ENCODE measurements around the gene TRNP1. TPM values are rescaled to one million over a fixed set of nuclear protein-coding genes. Genes with fewer than 3 reads are reported as not detected.

The TRNP1 gene
- total RNA-seq, 1 donor from 2014 or later = 0.60 TPM

GRCh38 chr1:27026621-27027574 is 33.4 kb downstream of the TRNP1 start:
- DNase-seq (ENCODE audit: low read depth in 2 of 2) = no peak

- DNase-seq (ENCODE audit: low read depth in 2 of 2) = no peak
Measured at GRCh38 chr1:27027575-27028250, 34.2 kb downstream of the TRNP1 start.

DNA sequence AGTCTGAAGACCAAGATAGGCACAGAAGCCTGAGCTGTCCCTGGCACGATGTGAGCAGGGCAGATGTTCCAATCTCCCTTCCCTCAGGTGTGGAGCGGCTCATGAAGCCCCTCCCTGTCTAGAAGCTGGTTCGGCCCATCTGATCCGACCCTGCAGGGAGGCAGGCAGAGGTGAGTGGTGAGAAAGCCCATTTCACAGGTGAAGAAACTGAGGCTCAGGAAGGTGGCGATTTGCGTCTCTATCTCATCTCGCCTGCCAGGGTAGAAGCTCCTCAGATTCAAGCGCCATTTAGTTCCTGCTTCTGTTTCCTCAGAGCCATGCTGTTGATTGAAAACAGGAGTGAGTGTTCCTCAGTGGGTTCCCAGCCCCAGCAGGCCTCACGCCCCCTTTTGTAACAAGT is 36.0 kb downstream of the TRNP1 start:
- DNase-seq (ENCODE audit: low read depth in 2 of 2) = no peak

- DNase-seq (ENCODE audit: low read depth in 2 of 2) = peak; percentile 74 to 83
Measured at GRCh38 chr1:27031235-27032118, 38.0 kb downstream of the TRNP1 start.

GRCh38 chr1:27032119-27032461 is 38.6 kb downstream of the TRNP1 start:
- no peak for DNase-seq (ENCODE audit: low read depth in 2 of 2)

DNA sequence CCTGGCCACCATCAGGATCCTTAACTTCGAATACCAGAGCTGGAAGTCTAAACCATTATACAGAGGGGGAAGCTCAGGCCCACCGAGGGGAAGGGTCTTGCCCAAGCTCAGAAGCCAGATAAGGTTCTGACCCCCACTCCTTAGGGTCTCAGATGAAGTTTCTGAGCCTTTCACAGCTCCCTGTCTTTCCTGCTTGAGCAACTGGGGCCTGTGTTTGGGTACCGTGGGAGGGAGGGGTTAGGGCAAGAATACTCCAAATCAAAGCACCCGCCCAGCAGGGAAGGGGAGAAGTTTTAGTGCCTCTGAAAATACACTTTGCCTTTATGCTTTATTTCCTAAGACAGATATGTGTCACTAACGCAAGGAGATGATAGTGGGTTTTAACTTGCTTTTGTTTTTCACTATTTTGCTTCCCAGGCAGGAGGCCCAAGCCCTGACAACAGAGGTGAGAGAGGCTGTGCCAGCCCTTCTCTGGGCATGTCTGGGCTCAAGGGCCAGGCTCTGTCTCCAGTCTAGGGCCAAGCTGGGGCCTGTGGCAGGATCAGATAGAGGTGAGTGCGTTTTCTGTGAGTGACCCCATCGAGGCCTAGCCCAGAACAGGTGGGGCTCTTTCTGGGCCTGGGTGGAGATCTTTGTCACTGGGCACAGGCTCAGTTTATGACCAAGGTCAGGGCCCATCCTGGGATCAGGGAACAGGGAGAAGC is 39.7 kb downstream of the TRNP1 start:
- no peak for DNase-seq (ENCODE audit: low read depth in 2 of 2)

GRCh38 chr1:27035344-27035743 is 41.9 kb downstream of the TRNP1 start:
- DNase-seq (ENCODE audit: low read depth in 2 of 2) = no peak

- DNase-seq (ENCODE audit: low read depth in 2 of 2) = no peak
Measured at GRCh38 chr1:27036718-27037117, 43.2 kb downstream of the TRNP1 start.

GRCh38 chr1:27037518-27037917 is 44.0 kb downstream of the TRNP1 start:
- no peak for DNase-seq (ENCODE audit: low read depth in 2 of 2)

DNA sequence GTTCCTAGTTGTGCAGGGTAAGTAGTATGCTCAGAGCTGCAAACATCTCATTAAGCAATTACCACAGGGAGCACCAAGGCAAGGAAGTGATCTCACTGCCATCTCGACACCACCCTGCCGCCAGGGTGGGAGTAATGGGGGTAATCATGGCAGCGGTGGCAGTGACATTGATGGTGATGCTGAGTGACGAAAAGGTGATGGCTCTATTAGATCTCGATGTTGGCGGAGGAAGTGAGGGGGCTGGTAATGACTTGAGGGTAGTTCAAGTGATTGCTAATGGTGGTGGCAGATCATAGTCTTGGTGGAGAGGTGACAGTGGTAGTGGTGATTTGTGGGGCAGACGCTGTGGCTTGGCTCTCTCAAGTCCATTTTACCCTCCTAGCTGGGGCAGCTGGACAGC is 44.5 kb downstream of the TRNP1 start:
- no peak for DNase-seq (ENCODE audit: low read depth in 2 of 2)

GRCh38 chr1:27042670-27043069 is 49.2 kb downstream of the TRNP1 start:
- no peak for DNase-seq (ENCODE audit: low read depth in 2 of 2)

DNA sequence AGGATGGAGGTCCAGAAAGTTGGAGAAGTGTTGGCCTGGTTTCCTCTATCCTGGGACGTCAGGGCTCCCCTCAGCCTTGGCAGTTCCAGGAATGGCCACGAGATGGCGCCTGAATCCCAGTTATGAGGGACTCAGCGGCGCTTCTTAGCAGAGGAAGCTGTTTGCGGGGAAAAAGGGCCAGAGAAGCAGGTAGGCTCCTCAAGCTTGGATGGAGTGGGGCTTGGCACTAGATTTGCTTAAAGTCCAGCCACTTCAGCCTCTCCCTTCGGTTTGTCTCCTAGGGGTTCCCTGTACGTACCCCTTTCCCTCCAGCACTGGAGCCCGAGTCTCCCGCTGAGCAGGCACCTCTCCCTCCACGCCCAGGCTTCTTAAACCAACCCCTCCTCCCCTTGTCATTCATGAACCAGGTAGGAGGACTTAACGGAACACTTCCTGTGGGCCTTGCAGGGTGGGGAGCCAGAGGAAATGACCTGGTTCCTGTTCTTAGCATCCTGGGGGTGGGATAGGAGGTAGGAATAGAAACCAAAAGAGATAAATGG is 51.2 kb downstream of the TRNP1 start:
- DNase-seq (ENCODE audit: low read depth in 2 of 2) = peak; percentile 74 to 75

DNA sequence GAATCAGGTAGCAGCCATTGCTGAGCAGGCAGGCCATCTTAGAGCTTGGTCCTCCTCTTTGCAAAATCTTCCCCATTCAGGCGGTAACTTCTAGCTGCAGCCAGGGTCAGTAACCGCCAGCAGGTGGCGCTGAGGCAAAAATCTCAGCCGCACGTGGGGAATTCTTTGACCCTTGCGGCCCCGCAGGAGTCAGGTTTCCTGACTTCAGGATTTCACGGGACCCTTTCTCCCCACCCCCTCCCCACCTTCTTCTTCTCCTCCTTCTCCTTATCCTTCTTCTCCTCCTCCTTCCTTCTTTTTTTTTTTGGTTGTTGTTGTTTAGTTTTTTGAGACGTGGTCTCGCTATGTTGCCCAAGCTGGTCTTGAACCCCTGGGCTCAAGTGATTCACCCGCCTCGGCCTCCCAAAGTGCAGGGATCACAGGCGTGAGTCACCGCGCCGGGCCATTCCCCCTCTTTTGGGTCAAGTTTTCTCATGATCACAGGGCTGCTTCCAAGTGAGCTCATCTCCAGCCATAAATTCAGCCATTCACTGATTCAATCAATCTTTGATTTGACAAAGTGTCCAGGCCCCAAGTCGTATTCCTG is 52.6 kb downstream of the TRNP1 start:
- DNase-seq (ENCODE audit: low read depth in 2 of 2) = peak; percentile 46 to 53

DNA sequence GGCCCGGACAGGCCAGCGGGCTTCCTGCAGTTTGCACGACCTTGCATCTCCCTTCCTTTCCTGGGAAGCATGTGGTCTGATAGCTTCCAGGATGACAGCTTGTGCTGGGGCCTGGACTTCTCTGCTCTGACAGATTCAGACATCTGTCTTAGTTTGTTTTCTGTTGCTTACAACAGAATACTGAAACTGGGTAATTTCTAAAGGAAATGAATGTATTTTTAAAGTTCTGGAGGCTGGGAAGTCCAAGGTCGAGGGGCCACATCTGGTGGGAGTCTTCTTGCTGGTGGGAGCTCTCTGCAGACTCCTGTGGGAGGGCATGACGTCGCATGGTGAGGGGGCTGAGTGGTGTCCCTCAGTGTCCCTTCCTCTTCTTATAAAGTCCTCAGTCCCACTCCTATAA is 54.4 kb downstream of the TRNP1 start:
- DNase-seq (ENCODE audit: low read depth in 2 of 2) = no peak

DNA sequence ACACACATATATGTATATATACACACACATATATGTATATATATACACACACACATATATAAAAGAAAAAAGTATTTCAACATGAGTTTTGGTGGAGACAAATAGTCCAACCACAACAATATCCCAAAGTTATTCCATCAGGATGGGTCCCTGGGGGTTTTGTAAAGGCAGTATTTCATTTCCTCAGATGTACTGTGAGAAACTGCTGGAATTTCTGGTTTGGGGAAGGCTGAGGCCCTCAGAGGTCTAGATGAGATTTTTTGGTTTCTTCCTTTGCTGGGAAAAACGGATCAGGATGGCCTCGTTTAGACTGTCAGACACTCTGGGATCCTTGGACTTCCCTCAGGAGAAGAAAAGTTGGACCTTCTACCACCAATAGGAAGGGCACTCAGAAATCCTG is 55.6 kb downstream of the TRNP1 start:
- DNase-seq (ENCODE audit: low read depth in 2 of 2) = no peak

- no peak for DNase-seq (ENCODE audit: low read depth in 2 of 2)
Measured at GRCh38 chr1:27049607-27050006, 56.1 kb downstream of the TRNP1 start.

Data from lung microvascular endothelial cell (primary cell).